DND-41 (cell line): ENCODE results near the gene DENND10.
"Not testable (repeated sequence)": the region's sequence is repeated elsewhere in the genome, so short reads cannot be mapped to it uniquely, and the experiment has no call there.

Experiments
- ATAC-seq: fragments of 200-7000 bp; cut with Tn5 transposase; 3 replicates; pipeline ENCODE4 v1.9.1; 2021; ENCODE audit warnings: low read depth; ENCODE audit not compliant: insufficient read depth
- DNase-seq: peaks from one replicate; pipeline ENCODE4 v3.0.0-alpha.2; 2020
- H2AFZ ChIP-seq: 2 replicates; pipeline ENCODE4 v1.6.0; 2012; ENCODE audit warnings: low read depth, low read length
- H3K27ac ChIP-seq: 2 replicates; pipeline ENCODE4 v1.5.1; 2012; ENCODE audit warnings: low read length, inconsistent platforms
- H3K27me3 ChIP-seq: fragments of 200-600 bp; sonication (generic); 2 replicates; pipeline ENCODE4 v1.6.0; 2012; ENCODE audit warnings: low read length, mild to moderate bottlenecking, inconsistent platforms; ENCODE audit not compliant: insufficient read depth, poor library complexity
- H3K36me3 ChIP-seq: 2 replicates; pipeline ENCODE4 v1.5.1; 2012; ENCODE audit warnings: low read length, inconsistent platforms; ENCODE audit not compliant: insufficient read depth
- H3K4me1 ChIP-seq: 2 replicates; pipeline ENCODE4 v1.5.1; 2012; ENCODE audit warnings: mild to moderate bottlenecking, low read length; ENCODE audit not compliant: insufficient read depth
- H3K4me2 ChIP-seq: 2 replicates; pipeline ENCODE4 v1.6.0; 2012; ENCODE audit warnings: mild to moderate bottlenecking, moderate library complexity, low read length, inconsistent platforms; ENCODE audit not compliant: insufficient read depth
- H3K4me3 ChIP-seq, 2 experiments: fragments of 200-600 bp in 1 of 2; shearing (Covaris generic) in 1 of 2; 2 replicates each; pipeline ENCODE4 v1.5.1; 2012 to 2016; ENCODE audit warnings: inconsistent platforms in 2 of 2, low read length in 2 of 2, mild to moderate bottlenecking in 2 of 2, low read depth in 1 of 2, moderate library complexity in 1 of 2
- H3K79me2 ChIP-seq: 2 replicates; pipeline ENCODE4 v1.6.0; 2012; ENCODE audit warnings: low read length, inconsistent platforms; ENCODE audit not compliant: insufficient read depth
- H3K9ac ChIP-seq: 2 replicates; pipeline ENCODE4 v1.6.0; 2012; ENCODE audit warnings: low read depth, mild to moderate bottlenecking, inconsistent platforms, low read length, moderate library complexity
- H3K9me3 ChIP-seq: 2 replicates; pipeline ENCODE4 v1.5.1; 2012; ENCODE audit warnings: low read length, moderate library complexity, mild to moderate bottlenecking, inconsistent platforms; ENCODE audit not compliant: insufficient read depth, severe bottlenecking
- H4K20me1 ChIP-seq: 2 replicates; pipeline ENCODE4 v1.6.0; 2012; ENCODE audit warnings: low read length; ENCODE audit not compliant: insufficient read depth
- EZH2 ChIP-seq: IDR thresholded peaks from 3 replicates; pipeline ENCODE4 v1.6.1; 2012; ENCODE audit warnings: borderline replicate concordance, low read depth, mild to moderate bottlenecking, moderate library complexity, low read length, inconsistent platforms; ENCODE audit not compliant: severe bottlenecking
- TF ChIP-seq, protein P1 (sequence below): IDR thresholded peaks from 2 replicates; pipeline ENCODE4 v1.5.1; 2012; ENCODE audit warnings: borderline replicate concordance, low read length, moderate library complexity, mild to moderate bottlenecking; ENCODE audit not compliant: poor library complexity, severe bottlenecking; ENCODE audit errors: extremely low read depth

DENND10 gene

DNA sequence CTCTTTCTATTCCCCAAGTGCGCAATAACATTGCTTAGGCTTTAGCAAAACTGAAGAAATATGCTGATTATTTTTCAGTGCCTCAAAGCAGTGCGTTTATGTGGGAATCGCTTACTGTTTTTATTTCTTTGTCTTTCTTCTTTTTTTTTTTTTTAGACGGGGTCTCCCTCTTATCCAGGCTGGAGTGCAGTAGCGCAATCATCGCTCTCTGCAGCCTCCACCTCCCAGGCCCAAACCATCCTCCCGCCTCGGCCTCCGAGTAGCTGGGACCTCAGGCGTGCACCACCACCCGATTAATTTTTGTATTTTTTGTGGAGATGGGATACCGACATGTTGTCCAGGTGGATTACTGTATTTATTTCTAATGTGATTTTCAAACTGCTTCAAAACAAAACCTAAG lies 1.2 kb downstream of the DENND10 start:
- Histone ChIP-seq H4K20me1 (peaks cover 11% of the 10 kb centered on the region; the same call in 1 of the 2 replicates), H3K4me2 (peak overlapping the region; percentile 69), H3K9me3 (no peaks in the 10 kb centered on the region), H3K36me3 (peaks cover 51% of the 10 kb centered on the region), H3K27ac (peak overlapping the region; percentile 79), H2AFZ (no peak overlapping the region), H3K4me3 (peak overlapping the region; percentile 42 to 73; a peak in 3 of 4 replicates), H3K27me3 (no peaks in the 10 kb centered on the region), H3K9ac (peak overlapping the region; percentile 65), H3K4me1 (peaks cover 40% of the 10 kb centered on the region), H3K79me2 (peaks cover 54% of the 10 kb centered on the region)
- DNase-seq, result no peak
- ATAC-seq, result no peak
- TF ChIP-seq EZH2, result no peak
- TF ChIP-seq, protein P1, sequence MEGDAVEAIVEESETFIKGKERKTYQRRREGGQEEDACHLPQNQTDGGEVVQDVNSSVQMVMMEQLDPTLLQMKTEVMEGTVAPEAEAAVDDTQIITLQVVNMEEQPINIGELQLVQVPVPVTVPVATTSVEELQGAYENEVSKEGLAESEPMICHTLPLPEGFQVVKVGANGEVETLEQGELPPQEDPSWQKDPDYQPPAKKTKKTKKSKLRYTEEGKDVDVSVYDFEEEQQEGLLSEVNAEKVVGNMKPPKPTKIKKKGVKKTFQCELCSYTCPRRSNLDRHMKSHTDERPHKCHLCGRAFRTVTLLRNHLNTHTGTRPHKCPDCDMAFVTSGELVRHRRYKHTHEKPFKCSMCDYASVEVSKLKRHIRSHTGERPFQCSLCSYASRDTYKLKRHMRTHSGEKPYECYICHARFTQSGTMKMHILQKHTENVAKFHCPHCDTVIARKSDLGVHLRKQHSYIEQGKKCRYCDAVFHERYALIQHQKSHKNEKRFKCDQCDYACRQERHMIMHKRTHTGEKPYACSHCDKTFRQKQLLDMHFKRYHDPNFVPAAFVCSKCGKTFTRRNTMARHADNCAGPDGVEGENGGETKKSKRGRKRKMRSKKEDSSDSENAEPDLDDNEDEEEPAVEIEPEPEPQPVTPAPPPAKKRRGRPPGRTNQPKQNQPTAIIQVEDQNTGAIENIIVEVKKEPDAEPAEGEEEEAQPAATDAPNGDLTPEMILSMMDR, result no peak

DNA sequence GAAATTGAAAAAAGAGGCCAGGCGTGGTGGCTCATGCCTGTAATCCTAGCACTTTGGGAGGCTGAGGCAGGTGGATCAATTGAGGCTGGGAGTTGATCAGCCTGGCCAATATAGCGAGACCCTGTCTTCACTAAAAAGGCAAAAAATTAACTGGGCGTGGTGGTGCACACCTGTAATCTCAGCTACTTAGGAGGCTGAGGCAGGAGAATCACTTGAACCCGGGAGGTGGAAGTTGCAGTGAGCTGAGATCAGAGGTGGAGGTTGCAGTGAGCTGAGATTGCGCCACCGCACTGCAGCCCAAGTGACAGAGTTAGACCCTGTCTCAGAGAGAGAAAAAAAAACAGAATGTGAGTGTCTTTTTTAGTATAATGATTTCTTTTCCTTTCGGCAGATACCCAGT lies 2.0 kb downstream of the DENND10 start:
- Histone ChIP-seq H4K20me1 (peaks cover 11% of the 10 kb centered on the region; the same call in 1 of the 2 replicates), H3K36me3 (peaks cover 58% of the 10 kb centered on the region), H3K9ac (peak overlapping the region; percentile 65), H3K4me3 (peak overlapping the region in 1 of 2 experiments; percentile 73; a peak in 2 of 4 replicates), H3K4me2 (peak overlapping the region; percentile 69), H3K4me1 (peaks cover 43% of the 10 kb centered on the region), H3K27ac (peak overlapping the region; percentile 79), H3K79me2 (peaks cover 62% of the 10 kb centered on the region)
- not testable (repeated sequence) for DNase-seq, H3K27me3 ChIP-seq, H2AFZ ChIP-seq, ATAC-seq, H3K9me3 ChIP-seq

DNA sequence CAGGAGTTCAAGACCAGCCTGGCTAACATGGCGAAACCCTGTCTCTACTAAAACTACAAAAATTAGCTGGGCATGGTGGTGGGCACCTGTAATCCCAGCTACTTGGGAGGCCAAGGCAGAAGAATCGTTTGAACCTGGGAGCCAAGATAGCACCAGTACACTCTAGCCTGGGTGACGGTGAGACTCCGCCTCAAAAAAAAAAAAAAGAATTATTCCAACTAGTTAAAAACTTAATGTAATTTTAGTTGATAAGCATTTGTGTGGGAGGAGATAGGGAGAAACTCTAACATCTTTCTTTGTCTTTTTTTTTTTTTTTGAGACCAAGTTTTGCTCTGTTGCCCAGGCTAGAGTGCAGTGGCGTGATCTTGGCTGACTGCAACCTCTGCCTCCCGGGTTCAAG lies 3.2 kb downstream of the DENND10 start:
- H3K4me1 ChIP-seq, result peaks cover 43% of the 10 kb centered on the region
- H3K36me3 ChIP-seq, result peaks cover 70% of the 10 kb centered on the region
- H3K9me3 ChIP-seq, H2AFZ ChIP-seq, H3K4me2 ChIP-seq, H3K27ac ChIP-seq, DNase-seq, ATAC-seq, H3K4me3 ChIP-seq, H3K9ac ChIP-seq, H3K27me3 ChIP-seq: not testable (repeated sequence)
- H3K79me2 ChIP-seq, result peaks cover 67% of the 10 kb centered on the region
- peaks cover 11% of the 10 kb centered on the region; the same call in 1 of the 2 replicates for H4K20me1 ChIP-seq

DNA sequence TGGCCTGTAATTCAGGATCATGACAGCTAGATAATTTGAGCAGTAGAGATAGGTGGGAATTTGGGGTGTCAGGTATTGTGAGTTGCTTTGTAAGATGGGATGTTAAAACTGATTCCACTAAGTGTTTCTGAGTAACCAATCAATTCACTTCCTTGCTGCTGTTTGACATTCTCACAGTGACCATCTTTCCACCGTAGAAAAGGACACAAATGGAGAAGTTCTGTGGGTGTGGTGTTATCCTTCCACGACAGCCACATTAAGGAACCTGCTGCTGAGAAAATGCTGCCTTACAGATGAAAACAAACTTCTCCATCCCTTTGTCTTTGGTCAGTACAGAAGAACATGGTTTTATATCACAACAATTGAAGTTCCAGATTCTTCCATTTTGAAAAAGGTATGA lies 3.9 kb downstream of the DENND10 start:
- not testable (repeated sequence) for H2AFZ ChIP-seq, H3K4me3 ChIP-seq, H3K27me3 ChIP-seq, H3K4me2 ChIP-seq, H3K9me3 ChIP-seq, H3K27ac ChIP-seq, H3K9ac ChIP-seq, ATAC-seq, DNase-seq
- Histone ChIP-seq H3K4me1 (peaks cover 43% of the 10 kb centered on the region), H3K36me3 (peaks cover 77% of the 10 kb centered on the region), H4K20me1 (peaks cover 11% of the 10 kb centered on the region; the same call in 1 of the 2 replicates), H3K79me2 (peaks cover 68% of the 10 kb centered on the region)

DNA sequence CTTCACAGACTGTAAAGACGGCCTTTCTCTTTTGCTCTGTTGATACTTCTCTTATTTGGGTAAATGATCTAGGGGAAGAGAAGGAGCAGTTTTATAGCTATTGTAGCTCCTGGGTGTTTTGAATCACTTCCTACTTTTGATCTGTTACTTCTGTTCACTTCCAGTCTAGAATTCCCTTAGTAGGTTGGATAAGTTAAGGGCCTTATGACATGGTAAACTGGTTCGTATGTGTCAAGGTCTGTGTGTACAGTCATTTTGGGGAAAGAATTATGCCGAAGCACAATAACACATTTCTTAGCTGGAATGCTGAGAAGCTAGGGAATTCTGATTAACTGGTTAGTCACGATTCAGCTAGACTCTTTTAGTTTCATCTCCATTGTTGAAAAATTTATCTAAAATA lies 8.1 kb downstream of the DENND10 start:
- H3K79me2 ChIP-seq, result peaks cover 56% of the 10 kb centered on the region
- H4K20me1 ChIP-seq, result no peaks in the 10 kb centered on the region
- no peak overlapping the region for H3K4me3 ChIP-seq
- no peaks in the 10 kb centered on the region for H3K9me3 ChIP-seq
- H3K27me3 ChIP-seq, result no peaks in the 10 kb centered on the region
- no peak overlapping the region for H3K9ac ChIP-seq
- ATAC-seq (no peak), DNase-seq (no peak)
- TF ChIP-seq EZH2, result no peak
- TF ChIP-seq, protein P1, result no peak
- no peak overlapping the region for H2AFZ ChIP-seq
- peaks cover 21% of the 10 kb centered on the region for H3K4me1 ChIP-seq
- H3K36me3 ChIP-seq, result peaks cover 92% of the 10 kb centered on the region
- H3K27ac ChIP-seq, result peak overlapping the region; percentile 38
- no peak overlapping the region for H3K4me2 ChIP-seq
